ENCODE measurements around the gene TPSG1.

GRCh38 chr16:1224558-1224957, 510 bp downstream of the TPSG1 start:
- no peak for TF ChIP-seq NONO (IDR thresholded peaks at IDR 0.05)
- no peak for TF ChIP-seq NONO (CRISPR knock-in tag; conservative IDR thresholded peaks at IDR 0.05)
- no peak for TF ChIP-seq STAT6 (CRISPR knock-in tag; IDR thresholded peaks at IDR 0.05; ENCODE audit: borderline replicate concordance)
- no peak for TF ChIP-seq NFE2L1 (CRISPR knock-in tag; IDR thresholded peaks at IDR 0.05; ENCODE audit: borderline replicate concordance)
- TF ChIP-seq ZNF362 (CRISPR knock-in tag; IDR thresholded peaks at IDR 0.05; ENCODE audit: borderline replicate concordance): no peak
- TF ChIP-seq ZFP82 (CRISPR knock-in tag; IDR thresholded peaks at IDR 0.05; ENCODE audit: borderline replicate concordance): no peak

All from HepG2 (cell line).